NCI-H82 (cell line): ENCODE results near the gene SH3TC1.
A peak's percentile ranks its signal among the peaks of the same experiment; 100 is the strongest.

ENCODE experiments used
- DNase-seq: peaks from one replicate; lab custom pipeline; 2025; lab: John Stamatoyannopoulos, UW

The SH3TC1 gene

GRCh38 chr4:8230033-8230432 is 30.9 kb downstream of the SH3TC1 start:
- no peak for DNase-seq

GRCh38 chr4:8230891-8231290 is 31.8 kb downstream of the SH3TC1 start:
- DNase-seq = no peak

GRCh38 chr4:8231551-8232049 is 32.5 kb downstream of the SH3TC1 start:
- DNase-seq = no peak

GRCh38 chr4:8232748-8233147 is 33.7 kb downstream of the SH3TC1 start:
- DNase-seq = no peak

- DNase-seq = no peak
These were observed 34.8 kb downstream of the SH3TC1 start for GRCh38 chr4:8233672-8234484.

GRCh38 chr4:8234715-8235114 is 35.6 kb downstream of the SH3TC1 start:
- DNase-seq = no peak

DNA sequence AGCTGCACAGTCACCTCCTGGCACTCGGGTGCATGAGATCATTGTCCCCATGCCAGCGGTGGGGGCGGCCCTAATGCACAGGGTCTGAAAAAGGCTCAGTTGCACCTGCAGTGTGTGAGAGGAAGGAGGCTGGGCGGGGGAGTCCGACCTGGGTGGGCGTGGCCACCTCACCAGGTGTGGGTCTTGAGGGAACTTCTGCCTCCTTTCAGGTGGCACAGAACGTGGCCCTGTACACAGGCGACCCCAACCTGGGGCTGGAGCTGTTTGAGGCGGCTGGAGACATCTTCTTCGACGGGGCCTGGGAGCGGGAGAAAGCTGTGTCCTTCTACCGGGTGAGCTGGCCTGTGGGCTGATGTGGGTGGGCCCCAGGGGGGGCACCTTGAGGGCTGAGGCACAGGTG is 36.1 kb downstream of the SH3TC1 start:
- no peak for DNase-seq

DNA sequence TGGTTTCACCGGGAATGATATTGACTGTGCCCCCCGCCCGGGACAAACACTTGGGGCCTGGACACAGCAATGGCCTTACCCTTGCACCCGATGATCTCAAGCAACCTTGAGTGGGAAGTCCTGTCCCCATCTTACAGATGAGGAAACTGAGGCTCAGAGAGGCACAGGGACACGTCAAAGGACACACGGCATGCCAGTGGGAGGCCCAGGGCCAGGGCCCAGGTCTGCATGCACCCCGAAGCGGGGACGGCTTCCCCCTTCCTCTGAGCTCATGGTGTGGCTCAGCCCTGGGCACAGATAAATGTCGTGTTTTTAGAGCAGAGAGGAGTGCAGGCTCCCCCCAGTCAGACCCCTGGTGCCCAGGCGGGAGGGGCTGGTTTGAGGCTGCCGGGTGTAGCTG is 36.6 kb downstream of the SH3TC1 start:
- DNase-seq = no peak

- peak; percentile 54 for DNase-seq
These were observed 37.2 kb downstream of the SH3TC1 start for GRCh38 chr4:8236106-8236919.

DNA sequence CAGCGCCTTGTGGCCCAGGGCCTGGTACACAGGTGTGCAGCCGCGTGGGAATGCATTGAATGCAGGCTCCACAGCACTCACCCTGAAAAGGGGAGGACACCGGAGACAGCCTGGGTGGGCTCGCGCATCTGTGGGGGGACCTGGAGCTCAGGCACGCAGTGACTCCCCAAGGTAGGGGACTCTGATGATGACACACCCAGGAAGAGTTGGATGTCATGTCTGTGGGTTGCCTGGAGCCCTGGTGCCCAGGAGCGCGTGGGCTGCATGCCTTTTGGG is 37.8 kb downstream of the SH3TC1 start:
- DNase-seq = no peak

- DNase-seq = no peak
These were observed 38.3 kb downstream of the SH3TC1 start for GRCh38 chr4:8237256-8237989.

GRCh38 chr4:8238036-8238511 is 39.0 kb downstream of the SH3TC1 start:
- no peak for DNase-seq

DNA sequence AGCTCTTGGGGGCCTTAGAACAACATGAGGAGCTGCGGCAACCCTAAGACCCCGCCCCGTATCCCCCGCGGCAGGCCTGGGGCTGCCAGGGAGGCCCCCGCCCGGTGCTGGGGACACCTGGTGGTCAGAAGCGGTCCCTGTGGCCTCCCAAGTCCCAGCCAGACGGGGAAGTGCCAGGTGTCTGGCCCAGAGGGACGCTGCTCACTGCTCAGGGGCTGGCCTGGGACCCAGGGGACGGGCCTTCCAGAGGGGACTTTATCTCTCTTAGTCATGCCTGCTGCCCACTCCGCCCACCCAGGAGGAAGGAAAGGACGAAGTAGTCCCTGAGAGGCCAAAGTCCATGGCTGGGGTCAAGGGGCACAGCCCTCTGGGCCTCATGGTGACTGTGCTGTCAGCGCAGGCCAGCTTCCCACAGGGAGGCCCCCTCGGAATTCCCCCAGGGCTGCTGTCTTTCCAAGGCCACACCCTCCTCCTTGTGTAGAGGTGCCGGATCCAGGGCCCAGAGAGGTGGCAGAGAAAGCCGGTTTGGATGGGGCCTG is 39.5 kb downstream of the SH3TC1 start:
- DNase-seq = peak; percentile 18

- DNase-seq = no peak
These were observed 40.1 kb downstream of the SH3TC1 start for GRCh38 chr4:8239226-8239625.

- no peak for DNase-seq
These were observed 40.6 kb downstream of the SH3TC1 start for GRCh38 chr4:8239661-8240060.

DNA sequence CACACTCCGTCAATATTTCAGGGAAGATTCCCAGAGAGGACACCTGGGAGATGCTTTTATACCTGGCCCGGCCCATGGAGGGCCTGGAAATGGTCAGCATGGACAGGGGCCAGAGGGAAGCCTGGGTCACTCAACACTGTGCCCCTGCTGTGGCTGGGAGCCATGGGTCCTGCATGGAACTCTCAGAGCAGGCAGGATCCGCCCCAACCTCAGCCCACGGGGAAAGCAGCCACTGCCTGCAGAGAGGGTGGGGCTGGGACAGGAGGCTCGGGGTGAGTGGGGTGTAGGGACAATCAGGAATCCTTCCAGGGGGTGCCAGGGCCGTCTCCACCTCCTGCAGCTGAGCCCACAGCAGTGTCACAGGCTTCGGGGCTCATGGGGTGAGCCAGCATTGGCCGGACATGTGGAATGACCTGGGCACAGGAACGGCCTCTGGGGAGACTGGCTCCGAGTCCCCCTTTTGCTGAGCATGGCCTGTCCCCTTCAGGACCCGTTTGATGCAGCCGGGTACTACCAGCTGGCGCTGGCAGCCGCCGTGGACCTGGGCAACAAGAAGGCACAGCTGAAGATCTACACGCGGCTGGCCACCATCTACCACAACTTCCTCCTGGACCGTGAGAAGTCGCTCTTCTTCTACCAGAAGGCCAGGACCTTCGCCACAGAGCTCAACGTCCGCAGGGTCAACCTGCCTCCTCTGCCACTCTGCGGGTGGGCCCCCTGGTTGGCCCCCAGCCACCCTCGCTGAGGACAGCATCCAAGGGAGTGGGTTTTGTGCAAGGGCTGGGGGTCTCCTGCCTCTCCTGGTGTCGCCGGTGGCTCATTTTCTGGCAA is 41.3 kb downstream of the SH3TC1 start:
- DNase-seq = no peak

DNA sequence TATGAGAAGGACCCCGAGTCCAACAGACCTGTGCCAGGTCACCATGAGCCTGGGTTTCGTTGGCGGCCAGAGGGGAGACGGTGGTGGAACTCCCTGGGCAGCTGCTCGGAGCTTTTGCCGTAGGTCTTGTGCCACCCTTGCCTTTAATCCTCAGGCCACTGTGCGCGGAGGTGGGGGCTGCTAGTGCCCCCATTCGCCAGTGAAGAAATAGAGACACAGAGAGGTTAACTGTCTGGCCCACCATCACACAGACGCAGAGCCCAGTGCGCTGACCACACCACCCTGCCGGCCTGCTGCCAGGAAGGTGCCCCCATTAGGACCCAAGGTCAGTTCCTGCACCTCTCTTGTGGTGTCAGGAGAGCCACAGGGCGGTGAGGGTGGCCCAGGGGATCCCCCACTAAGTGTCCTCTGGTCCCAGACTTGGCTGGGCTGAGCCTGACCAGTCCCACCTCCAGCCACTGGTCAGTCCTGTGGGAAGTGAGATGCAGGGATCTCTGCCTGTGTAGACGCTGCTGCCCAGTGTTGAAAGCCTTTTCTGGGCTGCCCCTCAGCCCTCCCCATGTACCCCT is 42.2 kb downstream of the SH3TC1 start:
- no peak for DNase-seq

DNA sequence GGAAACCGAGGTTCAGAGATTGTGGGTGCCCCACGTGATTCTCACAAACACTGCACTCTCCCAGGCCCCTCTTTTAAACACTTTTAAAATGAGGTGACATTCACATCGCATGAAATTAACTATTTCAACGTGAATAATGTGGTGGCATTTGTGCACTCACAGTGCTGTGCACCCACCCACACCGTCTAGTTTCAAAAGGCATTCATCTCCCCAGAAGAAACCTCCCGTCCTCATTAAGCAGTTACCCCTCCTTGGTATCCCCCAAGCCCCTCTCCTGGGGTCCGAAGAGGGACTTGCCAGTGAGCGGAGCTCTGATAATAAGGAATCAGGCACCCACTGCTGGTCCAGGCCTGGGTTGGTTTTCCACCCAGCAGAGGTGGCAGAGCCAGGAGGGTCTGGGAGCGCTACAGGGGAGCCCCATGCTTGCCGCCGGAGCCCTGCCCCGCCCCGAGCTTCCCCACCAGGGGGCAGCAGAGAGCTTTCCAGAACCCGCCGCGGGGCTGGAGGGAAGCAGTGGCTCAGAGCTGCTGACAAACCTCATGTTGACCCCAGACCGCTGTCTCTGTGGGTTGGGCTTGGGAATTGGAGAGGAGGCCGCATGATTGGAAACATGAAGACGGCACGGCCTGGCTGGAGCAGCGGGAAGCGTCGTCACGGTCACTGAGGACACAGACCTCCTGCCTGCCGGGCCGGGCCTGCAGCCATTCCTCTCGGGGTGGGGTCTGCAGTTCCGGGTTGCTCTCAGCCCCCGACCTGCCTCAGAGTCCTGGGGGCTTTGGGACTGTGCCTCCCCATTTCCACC is 43.0 kb downstream of the SH3TC1 start:
- DNase-seq = peak; percentile 82

DNA sequence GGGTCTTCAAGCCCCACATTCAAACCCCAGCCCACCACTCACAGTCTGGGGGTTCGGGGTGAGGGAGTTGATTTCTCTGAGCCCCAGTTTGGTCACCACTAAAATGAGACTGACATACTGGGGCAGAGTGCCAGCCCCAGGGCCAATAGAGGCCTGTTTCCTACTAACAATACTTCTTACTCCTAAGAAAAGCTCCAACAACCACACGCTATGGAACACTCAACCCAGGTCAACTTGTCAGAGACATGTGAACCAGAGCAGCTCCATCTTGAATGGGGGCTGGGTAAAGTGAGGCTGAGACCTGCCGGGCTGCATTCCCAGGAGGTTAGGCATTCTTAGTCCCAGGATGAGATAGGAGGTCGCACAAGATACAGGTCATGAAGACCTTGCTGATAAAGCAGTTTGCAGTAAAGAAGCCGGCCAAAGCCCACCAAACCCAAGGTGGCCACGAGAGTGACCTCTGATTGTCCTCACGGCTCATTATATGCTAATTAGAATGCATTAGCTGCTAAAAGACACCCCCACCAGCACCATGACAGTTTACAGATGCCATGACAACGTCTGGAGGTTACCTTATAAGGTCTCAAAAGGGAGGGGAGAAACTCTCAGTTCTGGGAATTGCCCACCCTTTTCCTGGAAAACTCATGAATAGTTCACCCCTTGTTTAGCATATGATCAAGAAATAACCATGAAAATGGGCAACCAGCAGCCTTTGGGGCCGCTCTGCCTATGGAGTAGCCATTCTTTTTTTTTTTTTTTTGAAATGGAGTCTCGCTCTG is 43.9 kb downstream of the SH3TC1 start:
- no peak for DNase-seq
